Endothelial cell of umbilical vein (primary cell): ENCODE measurements around the gene PPFIA2. TPM values are rescaled to one million over a fixed set of nuclear protein-coding genes. Genes with fewer than 3 reads are reported as not detected.

Source experiments
- BruUV-seq: library from RNA; stranded (reverse); fragments of 400-500 nt; replicated peaks from 2 replicates; lab custom pipeline; 2021; lab: Mats Ljungman, UMichigan
- CTCF ChIA-PET: fragments of 300-600, 350-600 bp; sonication (Branson Sonifier 250); formaldehyde crosslinking; loops from one replicate; lab custom pipeline; 2021; ENCODE audit warnings: antibody characterized with exemption, inconsistent platforms; lab: Charles Lee
- POLR2A ChIA-PET: fragments of 300-600, 350-600 bp; sonication (Branson Sonifier 250); formaldehyde crosslinking; loops from one replicate; lab custom pipeline; 2021; ENCODE audit warnings: antibody characterized with exemption, inconsistent platforms; lab: Charles Lee
- DNase-seq: peaks from one replicate; pipeline ENCODE4 v3.0.0-alpha.2; 2011; ENCODE audit warnings: low read depth, low spot score
- FAIRE-seq: peaks from 2 replicates; lab custom pipeline; 2011; peaks lifted over from hg19 to GRCh38; lab: Jason Lieb, UNC
- H2AFZ ChIP-seq: 2 replicates; pipeline ENCODE4 v1.6.0; 2012; ENCODE audit warnings: low read depth, low read length, control low read depth, inconsistent platforms
- H3K27ac ChIP-seq: 2 replicates; pipeline ENCODE4 v1.5.1; 2011; ENCODE audit warnings: low read depth, mild to moderate bottlenecking, control low read depth, low read length, moderate library complexity; ENCODE audit not compliant: insufficient read depth
- H3K27me3 ChIP-seq, 2 experiments: 2 replicates each; pipeline versions ENCODE4 v1.6.0 to v1.6.1; 2011; ENCODE audit warnings: low read length in 2 of 2, mixed read lengths in 1 of 2; ENCODE audit not compliant: control insufficient read depth in 2 of 2, insufficient read depth in 2 of 2
- H3K36me3 ChIP-seq, 2 experiments: 2 replicates in 1 of 2; 3 replicates in 1 of 2; pipeline ENCODE4 v1.5.1; 2011; ENCODE audit warnings: low read length in 2 of 2, mild to moderate bottlenecking in 1 of 2, moderate library complexity in 1 of 2; ENCODE audit not compliant: control insufficient read depth in 2 of 2, insufficient read depth in 2 of 2; ENCODE audit errors: extremely low read depth in 1 of 2
- H3K4me1 ChIP-seq: 3 replicates; pipeline ENCODE4 v1.5.1; 2011; ENCODE audit warnings: mild to moderate bottlenecking, low read length; ENCODE audit not compliant: control insufficient read depth, insufficient read depth; ENCODE audit errors: extremely low read depth
- H3K4me2 ChIP-seq: 2 replicates; pipeline ENCODE4 v1.6.1; 2011; ENCODE audit warnings: low read length, control low read depth, mixed read lengths; ENCODE audit not compliant: insufficient read depth
- H3K4me3 ChIP-seq, 3 experiments: fragments of 200-600 bp in 1 of 3; sonication (generic), shearing (Covaris generic) in 1 of 3; replicated peaks in 1 of 3; 2 replicates each; pipeline ENCODE4 v1.5.1; 2011 to 2016; ENCODE audit warnings: control low read depth in 3 of 3, low read length in 3 of 3, mild to moderate bottlenecking in 2 of 3, inconsistent platforms in 1 of 3, low read depth in 1 of 3, moderate library complexity in 1 of 3; ENCODE audit not compliant: insufficient read depth in 1 of 3
- H3K79me2 ChIP-seq: 2 replicates; pipeline ENCODE4 v1.6.0; 2012; ENCODE audit warnings: low read length, inconsistent platforms; ENCODE audit not compliant: control insufficient read depth, insufficient read depth
- H3K9ac ChIP-seq: replicated peaks from 2 replicates; pipeline ENCODE3; 2011; ENCODE audit warnings: low read length, control low read depth; ENCODE audit not compliant: insufficient read depth; ENCODE audit errors: extremely low read depth
- H3K9me1 ChIP-seq: replicated peaks from 3 replicates; pipeline ENCODE4 v1.6.0; 2011; ENCODE audit warnings: mild to moderate bottlenecking, low read length; ENCODE audit not compliant: control insufficient read depth, insufficient read depth; ENCODE audit errors: extremely low read depth
- H3K9me3 ChIP-seq: replicated peaks from 2 replicates; pipeline ENCODE4 v1.5.1; 2012; ENCODE audit warnings: low read length, inconsistent platforms; ENCODE audit not compliant: control insufficient read depth, insufficient read depth
- H4K20me1 ChIP-seq: replicated peaks from 2 replicates; pipeline ENCODE3; 2011; ENCODE audit warnings: mild to moderate bottlenecking, low read length; ENCODE audit not compliant: control insufficient read depth, insufficient read depth; ENCODE audit errors: extremely low read depth
- FOS ChIP-seq: IDR thresholded peaks from 2 replicates; pipeline ENCODE4 v1.6.1; 2011; ENCODE audit warnings: mild to moderate bottlenecking, low read length, moderate library complexity, borderline replicate concordance; ENCODE audit not compliant: insufficient read depth
- JUN ChIP-seq: IDR thresholded peaks from 2 replicates; pipeline ENCODE4 v1.6.1; 2011; ENCODE audit warnings: borderline replicate concordance, low read depth; ENCODE audit not compliant: insufficient read length, insufficient read depth
- POLR2AphosphoS5 ChIP-seq: IDR thresholded peaks from 2 replicates; pipeline ENCODE4 v1.6.1; 2012; ENCODE audit warnings: low read depth, mild to moderate bottlenecking, control low read depth, low read length, moderate library complexity; ENCODE audit not compliant: insufficient read depth
- dilution Hi-C: fragments of 300-500 bp; cut with MboI; formaldehyde crosslinking; loops from one replicate; pipeline ENCODE4 v1.15.0; 2019; ENCODE audit warnings: low sequenced_read_pairs; ENCODE audit not compliant: extremely low pct_ligation_motif_present
- intact Hi-C: fragments of 100-400 bp; cut with micrococcal nuclease; formaldehyde crosslinking; loops from one replicate; pipeline ENCODE4 v1.10.0; 2022
- polyA plus RNA-seq, 4 experiments: library from polyadenylated mRNA; depleted of rRNA in 3 of 4; stranded (reverse) in 3 of 4; unstranded in 1 of 4; fragments of >200 nt; gene quantifications; 2 replicates each; pipeline versions ENCODE4 v1.2.1 to v1.2.3, GENCODE V29; 2011 to 2012; ENCODE audit warnings: missing spikeins in 1 of 4
- total RNA-seq: library from RNA; stranded (reverse); gene quantifications from 2 replicates; pipeline ENCODE4 v1.2.3, GENCODE V29; 2021
- TF ChIP-seq, protein P1 (sequence below), 2 donors: IDR thresholded peaks; 1 replicate in 1 of 2; 2 replicates in 1 of 2; pipeline ENCODE4 v1.5.1; 2011; ENCODE audit warnings: low read length in 2 of 2, mild to moderate bottlenecking in 2 of 2, moderate library complexity in 2 of 2, control low read depth in 1 of 2, inconsistent platforms in 1 of 2, low read depth in 1 of 2; ENCODE audit not compliant: insufficient read depth in 1 of 2; ENCODE audit errors: extremely low read depth in 1 of 2

The PPFIA2 gene
- total and polyA plus RNA-seq, 2 donors (not counting 3 experiments of a cell fraction or from before 2014, with no cell fraction given) = not detected

DNA sequence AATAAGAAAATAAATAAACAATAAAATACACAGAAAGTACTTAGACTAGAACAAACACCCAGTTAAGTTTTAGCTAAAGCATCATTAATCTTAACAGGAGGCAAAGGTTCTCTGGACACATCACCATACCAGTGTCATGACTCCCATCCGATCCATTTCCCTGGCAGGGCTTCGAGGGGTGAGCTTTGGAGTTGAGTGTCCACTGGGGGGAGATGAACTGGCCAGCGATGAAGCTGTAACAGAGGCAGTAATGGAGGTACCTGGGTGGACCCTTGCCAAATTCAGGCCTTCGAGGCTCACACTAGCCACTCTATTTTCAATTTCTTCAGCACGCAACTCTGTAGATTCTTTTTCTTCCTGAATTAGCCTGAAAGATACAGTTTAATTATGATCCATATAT lies 411.7 kb downstream of the PPFIA2 start:
- H3K36me3 ChIP-seq = no peaks in the 10 kb centered on the region
- H3K9me1 ChIP-seq = no peaks in the 10 kb centered on the region
- TF ChIP-seq FOS = no peak
- TF ChIP-seq JUN = no peak
- no peak for TF ChIP-seq POLR2AphosphoS5
- TF ChIP-seq, protein P1, sequence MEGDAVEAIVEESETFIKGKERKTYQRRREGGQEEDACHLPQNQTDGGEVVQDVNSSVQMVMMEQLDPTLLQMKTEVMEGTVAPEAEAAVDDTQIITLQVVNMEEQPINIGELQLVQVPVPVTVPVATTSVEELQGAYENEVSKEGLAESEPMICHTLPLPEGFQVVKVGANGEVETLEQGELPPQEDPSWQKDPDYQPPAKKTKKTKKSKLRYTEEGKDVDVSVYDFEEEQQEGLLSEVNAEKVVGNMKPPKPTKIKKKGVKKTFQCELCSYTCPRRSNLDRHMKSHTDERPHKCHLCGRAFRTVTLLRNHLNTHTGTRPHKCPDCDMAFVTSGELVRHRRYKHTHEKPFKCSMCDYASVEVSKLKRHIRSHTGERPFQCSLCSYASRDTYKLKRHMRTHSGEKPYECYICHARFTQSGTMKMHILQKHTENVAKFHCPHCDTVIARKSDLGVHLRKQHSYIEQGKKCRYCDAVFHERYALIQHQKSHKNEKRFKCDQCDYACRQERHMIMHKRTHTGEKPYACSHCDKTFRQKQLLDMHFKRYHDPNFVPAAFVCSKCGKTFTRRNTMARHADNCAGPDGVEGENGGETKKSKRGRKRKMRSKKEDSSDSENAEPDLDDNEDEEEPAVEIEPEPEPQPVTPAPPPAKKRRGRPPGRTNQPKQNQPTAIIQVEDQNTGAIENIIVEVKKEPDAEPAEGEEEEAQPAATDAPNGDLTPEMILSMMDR (IDR thresholded peaks at IDR 0.05; ENCODE audit: extremely low read depth in 1 of 2, insufficient read depth in 1 of 2, low read depth in 1 of 2, low read length in 2 of 2) = no peak
- ChIA-PET POLR2A (no interaction called here), CTCF (interaction anchor here (1.4 to 1.6 kb wide), 2 partner anchors 32 to 281 kb away, joined by 3 read pairs; no protein-coding TSS in a partner anchor)
- H3K4me1 ChIP-seq = no peaks in the 10 kb centered on the region
- H3K4me2 ChIP-seq = no peak overlapping the region
- no peaks in the 10 kb centered on the region for H4K20me1 ChIP-seq
- dilution Hi-C loops = no loop called here
- no peak for FAIRE-seq
- DNase-seq = no peak
- intact Hi-C loops = no loop called here
- no TSS peak for BruUV-seq
- H2AFZ ChIP-seq = no peak overlapping the region
- no peaks in the 10 kb centered on the region for H3K27me3 ChIP-seq
- H3K79me2 ChIP-seq = no peaks in the 10 kb centered on the region
- no peak overlapping the region for H3K9ac ChIP-seq
- H3K27ac ChIP-seq = no peak overlapping the region
- H3K4me3 ChIP-seq = no peak overlapping the region
- no peaks in the 10 kb centered on the region for H3K9me3 ChIP-seq

DNA sequence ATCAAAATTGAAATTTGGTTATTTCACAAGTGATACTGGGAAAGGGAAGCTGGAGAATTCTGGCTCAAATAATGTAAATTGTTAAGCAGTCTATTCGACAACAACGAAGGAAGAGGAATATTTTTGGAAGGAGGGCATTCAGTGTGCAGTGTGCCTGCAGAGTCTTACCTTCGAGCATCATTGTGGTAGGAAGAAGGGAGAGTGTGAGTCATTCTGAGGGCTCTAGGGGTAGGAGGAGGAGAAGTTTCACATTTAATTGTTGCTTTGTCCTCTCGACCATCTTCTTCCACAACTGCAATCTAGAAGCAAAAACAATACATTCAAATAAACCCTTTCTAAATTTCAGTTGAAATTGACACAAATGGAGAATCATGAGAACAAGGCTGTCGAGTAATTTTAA lies 418.2 kb downstream of the PPFIA2 start:
- no peak overlapping the region for H2AFZ ChIP-seq
- no peaks in the 10 kb centered on the region for H3K9me3 ChIP-seq
- no peak overlapping the region for H3K4me2 ChIP-seq
- H3K9ac ChIP-seq = no peak overlapping the region
- H3K9me1 ChIP-seq = no peaks in the 10 kb centered on the region
- H3K79me2 ChIP-seq = no peaks in the 10 kb centered on the region
- no peak for DNase-seq
- no peak for TF ChIP-seq POLR2AphosphoS5
- dilution Hi-C loops = no loop called here
- no peak overlapping the region for H3K27ac ChIP-seq
- H3K27me3 ChIP-seq = peaks cover 0 to 3% of the 10 kb centered on the region in 2 experiments
- no peaks in the 10 kb centered on the region for H4K20me1 ChIP-seq
- ChIA-PET POLR2A (no interaction called here), CTCF (no interaction called here)
- intact Hi-C loops = no loop called here
- H3K36me3 ChIP-seq = no peaks in the 10 kb centered on the region
- no peaks in the 10 kb centered on the region for H3K4me1 ChIP-seq
- H3K4me3 ChIP-seq = no peak overlapping the region
- no peak for FAIRE-seq
- BruUV-seq = no TSS peak
